Fibroblast of peridontal ligament (primary cell): ENCODE measurements around the gene PREP.

Experiments used
- DNase-seq: peaks from one replicate; pipeline ENCODE4 v3.0.0-alpha.2; 2010; ENCODE audit errors: extremely low read depth

The PREP gene

GRCh38 chr6:105397987-105398386, 4.9 kb downstream of the PREP start:
- no peak for DNase-seq

- DNase-seq = no peak
These were observed 11.2 kb downstream of the PREP start for GRCh38 chr6:105391705-105392104.

GRCh38 chr6:105389543-105389942, 13.3 kb downstream of the PREP start:
- no peak for DNase-seq

- DNase-seq = no peak
These were observed 14.5 kb downstream of the PREP start for GRCh38 chr6:105388392-105388791.

GRCh38 chr6:105384004-105384403, 18.9 kb downstream of the PREP start:
- DNase-seq = no peak

- no peak for DNase-seq
These were observed 19.9 kb downstream of the PREP start for GRCh38 chr6:105382958-105383357.

GRCh38 chr6:105382496-105382895, 20.4 kb downstream of the PREP start:
- no peak for DNase-seq

GRCh38 chr6:105380634-105381033, 22.2 kb downstream of the PREP start:
- DNase-seq = no peak

- DNase-seq = no peak
These were observed 27.1 kb downstream of the PREP start for GRCh38 chr6:105375797-105376196.

- DNase-seq = peak; percentile 51
These were observed 28.9 kb downstream of the PREP start for GRCh38 chr6:105374010-105374420.

GRCh38 chr6:105373481-105373880, 29.4 kb downstream of the PREP start:
- no peak for DNase-seq

GRCh38 chr6:105372849-105373182, 30.1 kb downstream of the PREP start:
- DNase-seq = no peak

GRCh38 chr6:105372142-105372848, 30.6 kb downstream of the PREP start:
- no peak for DNase-seq

GRCh38 chr6:105370351-105370750, 32.5 kb downstream of the PREP start:
- DNase-seq = no peak

- DNase-seq = no peak
These were observed 33.7 kb downstream of the PREP start for GRCh38 chr6:105369145-105369544.

- no peak for DNase-seq
These were observed 38.6 kb downstream of the PREP start for GRCh38 chr6:105364243-105364642.

- peak; percentile 79 for DNase-seq
These were observed 39.7 kb downstream of the PREP start for GRCh38 chr6:105363100-105363754.

- DNase-seq = peak; percentile 96
These were observed 43.2 kb downstream of the PREP start for GRCh38 chr6:105359419-105360370.

GRCh38 chr6:105357165-105357564, 45.7 kb downstream of the PREP start:
- no peak for DNase-seq

- DNase-seq = no peak
These were observed 50.8 kb downstream of the PREP start for GRCh38 chr6:105352037-105352617.

- DNase-seq = no peak
These were observed 54.0 kb downstream of the PREP start for GRCh38 chr6:105348897-105349296.

- peak; percentile 67 for DNase-seq
These were observed 56.8 kb downstream of the PREP start for GRCh38 chr6:105346052-105346451.
